HUDEP-2 (cell line): ENCODE measurements around the gene CIAO1.
"Not testable (repeated sequence)": the region's sequence is repeated elsewhere in the genome, so short reads cannot be mapped to it uniquely, and the experiment has no call there.

Experiments used
- DNase-seq, 76 experiments: peaks; one replicate each; lab custom pipeline; 2025; ENCODE audit not compliant: unreplicated experiment in 76 of 76; lab: John Stamatoyannopoulos, UW

CIAO1 gene

GRCh38 chr2:96273763-96274162 lies 7.7 kb downstream of the CIAO1 start:
- no peak for DNase-seq

GRCh38 chr2:96274355-96275056 lies 8.5 kb downstream of the CIAO1 start:
- DNase-seq, result no peak

- DNase-seq, result no peak
Measured at GRCh38 chr2:96276787-96277499, 10.9 kb downstream of the CIAO1 start.

- DNase-seq, result no peak
Measured at GRCh38 chr2:96287273-96287856, 21.3 kb downstream of the CIAO1 start.

GRCh38 chr2:96291751-96292150 lies 25.7 kb downstream of the CIAO1 start:
- DNase-seq, result no peak

- DNase-seq, result not testable (repeated sequence)
Measured at GRCh38 chr2:96294271-96294670, 28.2 kb downstream of the CIAO1 start.

GRCh38 chr2:96296925-96297324 lies 30.9 kb downstream of the CIAO1 start:
- no peak for DNase-seq

GRCh38 chr2:96301865-96302264 lies 35.8 kb downstream of the CIAO1 start:
- peak in 6 of 76 experiments; percentile 5 to 35 (median 25) for DNase-seq

GRCh38 chr2:96304606-96305005 lies 38.6 kb downstream of the CIAO1 start:
- no peak for DNase-seq

GRCh38 chr2:96305091-96305978 lies 39.3 kb downstream of the CIAO1 start, which contains the start of gene SNRNP200:
TSS of gene SNRNP200 (minus strand) at chr2:96305546. CDS start at chr2:96305437, 109 bp downstream.
- DNase-seq, result peak in 74 of 76 experiments; percentile 14 to 91 (median 81)

- peak in 1 of 76 experiments; percentile 53 for DNase-seq
Measured at GRCh38 chr2:96305979-96306308, 39.9 kb downstream of the CIAO1 start.

GRCh38 chr2:96306370-96306769 lies 40.3 kb downstream of the CIAO1 start:
- peak in 1 of 76 experiments; percentile 2 for DNase-seq

- DNase-seq, result peak in 2 of 76 experiments; percentile 7 to 10
Measured at GRCh38 chr2:96308248-96308647, 42.2 kb downstream of the CIAO1 start.

GRCh38 chr2:96315005-96315399 lies 49.0 kb downstream of the CIAO1 start:
- no peak for DNase-seq

- DNase-seq, result no peak
Measured at GRCh38 chr2:96315400-96316071, 49.5 kb downstream of the CIAO1 start.

- DNase-seq, result no peak
Measured at GRCh38 chr2:96316999-96317398, 51.0 kb downstream of the CIAO1 start.

- no peak for DNase-seq
Measured at GRCh38 chr2:96317584-96317997, 51.6 kb downstream of the CIAO1 start.

GRCh38 chr2:96318723-96319122 lies 52.7 kb downstream of the CIAO1 start:
- no peak for DNase-seq

- no peak for DNase-seq
Measured at GRCh38 chr2:96319396-96319795, 53.4 kb downstream of the CIAO1 start.

GRCh38 chr2:96320326-96320725 lies 54.3 kb downstream of the CIAO1 start:
- DNase-seq, result no peak
